Measurements from ENCODE around the gene KRT76. TPM values are rescaled to one million over a fixed set of nuclear protein-coding genes. Genes with fewer than 3 reads are reported as not detected.

KRT76 gene
- total RNA-seq, 1 experiment from 2014 or later, result not detected

GRCh38 chr12:52796429-52796794 is 19.3 kb upstream of the KRT76 start:
- POLR2A ChIA-PET, result no interaction called here
- Histone ChIP-seq H3K27ac (ENCODE audit: low read depth, low read length) (no peak overlapping the region), H3K9me2 (ENCODE audit: insufficient read depth) (no peaks in the 10 kb centered on the region), H3K9me3 (ENCODE audit: control insufficient read depth in 1 of 2, insufficient read depth in 1 of 2, low read depth in 1 of 2, low read length in 2 of 2) (no peaks in the 10 kb centered on the region), H4K20me1 (ENCODE audit: insufficient read depth) (no peaks in the 10 kb centered on the region), H3K36me3 (ENCODE audit: control insufficient read depth in 1 of 2, insufficient read depth in 2 of 2, low read length in 2 of 2) (no peaks in the 10 kb centered on the region), H3K4me2 (ENCODE audit: low read length) (no peak overlapping the region), H2AFZ (ENCODE audit: low read depth, low read length, poor library complexity, severe bottlenecking) (no peak overlapping the region), H3K9ac (ENCODE audit: low read length) (no peak overlapping the region), H3K27me3 (ENCODE audit: insufficient read depth, low read length) (no peaks in the 10 kb centered on the region), H3K4me1 (ENCODE audit: control insufficient read depth in 1 of 2, insufficient read depth in 2 of 2, low read length in 2 of 2) (peaks cover 8 to 42% of the 10 kb centered on the region in 2 experiments; a peak in 3 of 4 replicates), H3K79me2 (ENCODE audit: insufficient read depth, low read length) (no peaks in the 10 kb centered on the region), H3K4me3 (replicated peaks in 1 of 2; ENCODE audit: low read depth in 1 of 2, low read length in 2 of 2) (no peak overlapping the region)
- intact Hi-C loops (cut with micrococcal nuclease), result no loop called here
- DNase-seq (ENCODE audit: low read depth, low spot score) (no peak), ATAC-seq (no peak)
- RAD21 ChIA-PET (ENCODE audit: low non-redundant PET in 1 of 2, low total read pairs in 2 of 2, uncharacterized antibody in 2 of 2, unreplicated experiment in 2 of 2), result no interaction called here
- CTCF ChIA-PET, result no interaction called here
- BruUV-seq (replicated peaks), result no TSS peak
- TF ChIP-seq SP1 (IDR thresholded peaks at IDR 0.05; ENCODE audit: low read depth) (no peak), ZNF274 (IDR thresholded peaks at IDR 0.05; ENCODE audit: low read depth, low read length) (no peak), FOSL1 (IDR thresholded peaks at IDR 0.05; ENCODE audit: low read depth) (no peak), ZFX (IDR thresholded peaks at IDR 0.05) (no peak), CEBPB (IDR thresholded peaks at IDR 0.05; ENCODE audit: low read depth) (no peak), EZH2phosphoT487 (IDR thresholded peaks at IDR 0.05; ENCODE audit: borderline replicate concordance) (no peak), JUND (IDR thresholded peaks at IDR 0.05) (no peak), RAD21 (IDR thresholded peaks at IDR 0.05; ENCODE audit: low read depth) (no peak), MAX (IDR thresholded peaks at IDR 0.05) (no peak), SIN3A (IDR thresholded peaks at IDR 0.05; ENCODE audit: low read depth) (no peak), TCF7L2 (IDR thresholded peaks at IDR 0.05; ENCODE audit: borderline replicate concordance, extremely low read depth, insufficient read depth, insufficient read length) (no peak), SRF (IDR thresholded peaks at IDR 0.05; ENCODE audit: low read depth) (no peak), POLR2AphosphoS5 (IDR thresholded peaks at IDR 0.05; ENCODE audit: low read depth, low read length) (no peak), CBX3 (IDR thresholded peaks at IDR 0.05; ENCODE audit: low read depth) (no peak), ELF1 (IDR thresholded peaks at IDR 0.05; ENCODE audit: borderline replicate concordance, low read depth) (no peak), EGR1 (IDR thresholded peaks at IDR 0.05; ENCODE audit: low read depth) (no peak), POLR2A (IDR thresholded peaks at IDR 0.05; ENCODE audit: borderline replicate concordance, extremely low read depth, insufficient read depth, insufficient read length) (no peak), REST (IDR thresholded peaks at IDR 0.05; ENCODE audit: low read depth) (no peak), EZH2 (IDR thresholded peaks at IDR 0.05) (no peak)
